ENCODE data around the gene MELTF. TPM values are rescaled to one million over a fixed set of nuclear protein-coding genes. Genes with fewer than 3 reads are reported as not detected.

The MELTF gene
- total and polyA plus RNA-seq, 9 of the 15 experiments (the other 6 are each of a cell fraction or from before 2014, with no cell fraction given): 0.35 to 10.5 (median 4.5) TPM

GRCh38 chr3:196988241-196989029 lies 41.2 kb downstream of the MELTF start (continued):
- TF ChIP-seq ZNF398 (CRISPR knock-in tag; IDR thresholded peaks at IDR 0.05) (no peak), CREM (IDR thresholded peaks at IDR 0.05; ENCODE audit: low read depth) (peak; percentile 72), ELF2 (CRISPR knock-in tag; IDR thresholded peaks at IDR 0.05) (no peak), CBX1 (IDR thresholded peaks at IDR 0.05; ENCODE audit: low read depth) (no peak), BRF2 (IDR thresholded peaks at IDR 0.05; ENCODE audit: borderline replicate concordance, insufficient read depth, insufficient read length) (no peak), GTF2A2 (tag; IDR thresholded peaks at IDR 0.05) (no peak), NCOA6 (IDR thresholded peaks at IDR 0.05) (no peak), CEBPB (tag; IDR thresholded peaks at IDR 0.05) (no peak), VEZF1 (CRISPR knock-in tag; IDR thresholded peaks at IDR 0.05) (peak; percentile 78), MTF1 (CRISPR knock-in tag; IDR thresholded peaks at IDR 0.05; ENCODE audit: borderline replicate concordance) (no peak), TCF7 (IDR thresholded peaks at IDR 0.05; ENCODE audit: borderline replicate concordance) (0 out of 2 replicates have a peak, but pooled peaks have one; percentile 35), PRPF4 (IDR thresholded peaks at IDR 0.05; ENCODE audit: insufficient read depth, low read depth, low read length, poor library complexity, severe bottlenecking) (no peak), CCNT2 (IDR thresholded peaks at IDR 0.05; ENCODE audit: borderline replicate concordance, extremely low read depth, insufficient read length, low read depth, low read length) (peak; percentile 92), HMG20B (CRISPR knock-in tag; IDR thresholded peaks at IDR 0.05) (no peak), ZNF124 (CRISPR knock-in tag; IDR thresholded peaks at IDR 0.05) (no peak), RBM17 (IDR thresholded peaks at IDR 0.05; ENCODE audit: borderline replicate concordance, low read depth, low read length) (no peak), ATF4 (CRISPR knock-in tag; IDR thresholded peaks at IDR 0.05) (no peak), NFIX (CRISPR knock-in tag; IDR thresholded peaks at IDR 0.05; ENCODE audit: low read depth) (no peak), ZNF280A (IDR thresholded peaks at IDR 0.05; ENCODE audit: low read depth, partially characterized antibody) (no peak), KDM4B (IDR thresholded peaks at IDR 0.05; ENCODE audit: borderline replicate concordance in 2 of 2, low read depth in 1 of 2) (no peak), ZC3H8 (IDR thresholded peaks at IDR 0.05) (no peak)

Data from K562 (cell line).